ENCODE measurements around the gene ARVCF. TPM values are rescaled to one million over a fixed set of nuclear protein-coding genes. Genes with fewer than 3 reads are reported as not detected.
A peak's percentile ranks its signal among the peaks of the same experiment; 100 is the strongest.

Gene ARVCF
- 123 and 288 TPM in 2 replicates for total RNA-seq

DNA sequence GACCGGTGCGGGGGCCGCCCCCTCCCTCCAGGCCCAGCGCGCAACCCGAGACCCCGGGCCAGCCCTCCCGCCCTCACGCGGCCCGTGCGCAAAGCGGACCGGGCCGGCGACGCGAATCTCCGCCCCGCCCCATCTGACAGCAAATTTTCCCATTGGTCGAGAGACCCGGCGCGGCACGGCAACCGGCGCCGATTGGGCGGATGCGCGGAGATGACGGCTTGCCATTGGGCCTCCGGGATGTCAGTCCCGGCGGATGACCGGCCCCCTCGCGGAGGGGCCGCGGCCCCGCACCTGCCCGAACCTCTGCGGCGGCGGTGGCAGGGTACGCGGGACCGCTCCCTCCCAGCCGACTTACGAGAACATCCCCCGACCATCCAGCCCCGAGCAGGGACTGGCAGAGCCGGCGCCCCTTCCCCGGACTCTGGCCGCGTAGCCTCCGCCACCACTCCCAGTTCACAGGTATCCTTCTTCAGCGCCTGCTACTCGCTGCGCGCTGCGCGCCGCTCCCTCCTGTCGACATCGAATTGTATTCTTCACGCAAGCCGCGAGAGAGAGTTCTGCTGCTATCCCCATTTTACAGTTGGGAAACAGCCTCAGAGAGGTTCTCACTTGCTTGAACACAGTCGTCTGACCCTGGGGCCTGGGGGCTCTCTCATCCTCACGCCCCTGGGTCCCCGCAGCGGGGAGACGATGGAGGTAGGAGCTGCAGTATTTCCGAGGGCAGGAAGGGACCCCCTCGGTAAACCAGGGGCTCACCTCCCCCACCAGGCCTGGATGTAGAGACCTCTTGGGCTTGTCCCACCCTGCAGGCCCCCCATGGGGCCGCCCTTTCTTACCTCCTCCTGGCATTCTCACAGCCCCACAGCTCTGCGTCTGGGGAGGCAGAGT lies at the start of gene ARVCF:
TSS of gene ARVCF (minus strand) at position 90 of the 888 bp plus-strand sequence. CDS start 26,029 bp downstream, outside the sequence.
- DNase-seq, result peak; percentile 94

DNA sequence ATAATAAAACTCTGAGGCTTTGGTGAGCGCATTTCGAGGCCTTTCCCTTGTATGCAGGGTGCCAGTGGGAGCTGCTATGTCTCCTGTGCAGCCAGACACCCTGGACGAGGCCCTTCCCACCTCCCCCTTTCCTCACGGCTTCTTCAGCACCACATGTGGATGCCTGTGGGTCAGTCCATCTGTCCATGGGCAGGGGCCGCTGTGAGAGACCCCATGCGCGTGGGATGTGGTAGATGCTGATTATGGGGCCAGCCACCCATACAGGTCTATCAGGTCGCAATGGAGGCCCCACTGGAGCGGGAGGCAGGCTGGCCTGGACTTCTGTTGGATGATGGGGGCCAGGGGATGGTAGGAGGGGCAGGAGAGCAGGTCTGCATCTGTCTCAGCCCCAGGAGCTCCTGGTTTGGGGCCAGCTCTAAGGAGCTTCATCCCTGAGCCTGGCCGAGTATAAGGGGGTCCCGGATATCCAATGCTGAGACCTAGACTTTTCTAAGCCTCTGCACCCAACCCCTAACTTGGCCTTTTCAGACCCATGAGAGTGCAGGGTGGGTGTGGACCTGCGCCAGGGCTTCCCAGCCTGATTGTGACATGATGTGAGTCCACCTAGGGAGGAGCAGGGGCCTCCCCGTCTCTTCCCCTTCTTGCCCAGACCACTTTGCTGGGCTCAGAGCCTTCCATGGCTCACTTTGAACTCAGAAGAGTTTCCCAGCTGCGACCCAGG lies 49.4 kb upstream of the ARVCF start:
- no peak for DNase-seq

DNA sequence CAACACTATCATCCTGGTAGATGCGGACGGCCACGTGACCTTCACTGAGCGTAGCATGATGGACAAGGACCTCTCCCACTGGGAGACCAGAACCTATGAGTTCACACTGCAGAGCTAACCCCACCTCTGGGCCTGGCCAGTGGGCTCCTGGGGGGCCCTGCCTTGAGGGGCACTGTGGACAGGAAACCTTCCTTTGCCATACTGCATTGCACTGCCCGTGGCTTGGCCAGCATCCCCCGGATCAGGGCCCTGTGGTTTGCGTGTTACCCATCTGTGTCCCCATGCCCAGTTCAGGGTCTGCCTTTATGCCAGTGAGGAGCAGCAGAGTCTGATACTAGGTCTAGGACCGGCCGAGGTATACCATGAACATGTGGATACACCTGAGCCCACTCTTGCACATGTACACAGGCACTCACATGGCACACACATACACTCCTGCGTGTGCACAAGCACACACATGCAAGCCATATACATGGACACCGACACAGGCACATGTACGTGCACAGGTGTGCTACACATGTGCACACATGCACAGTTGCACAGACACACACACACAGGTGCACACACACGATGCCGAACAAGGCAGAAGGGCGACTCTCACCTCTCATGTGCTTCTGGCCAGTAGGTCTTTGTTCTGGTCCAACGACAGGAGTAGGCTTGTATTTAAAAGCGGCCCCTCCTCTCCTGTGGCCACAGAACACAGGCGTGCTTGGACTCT lies 48.1 kb upstream of the ARVCF start:
- DNase-seq, result no peak

DNA sequence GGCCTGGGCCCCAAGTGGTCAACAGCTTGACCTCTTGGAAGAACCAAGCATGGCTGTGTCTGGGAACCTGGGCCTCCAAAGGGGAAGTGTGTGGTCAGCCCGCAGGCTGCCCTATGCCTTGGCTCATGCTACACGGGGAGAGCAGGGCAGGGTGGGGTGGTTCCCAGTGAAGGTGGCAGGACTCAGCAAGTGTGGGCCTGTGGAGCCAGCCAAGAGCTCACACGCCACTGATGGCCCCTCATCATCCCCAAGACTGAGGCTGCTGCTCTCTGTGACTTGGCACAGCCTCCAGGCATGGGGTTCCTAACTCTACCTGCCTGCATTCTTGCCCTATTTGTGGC lies 47.5 kb upstream of the ARVCF start:
- DNase-seq, result no peak

DNA sequence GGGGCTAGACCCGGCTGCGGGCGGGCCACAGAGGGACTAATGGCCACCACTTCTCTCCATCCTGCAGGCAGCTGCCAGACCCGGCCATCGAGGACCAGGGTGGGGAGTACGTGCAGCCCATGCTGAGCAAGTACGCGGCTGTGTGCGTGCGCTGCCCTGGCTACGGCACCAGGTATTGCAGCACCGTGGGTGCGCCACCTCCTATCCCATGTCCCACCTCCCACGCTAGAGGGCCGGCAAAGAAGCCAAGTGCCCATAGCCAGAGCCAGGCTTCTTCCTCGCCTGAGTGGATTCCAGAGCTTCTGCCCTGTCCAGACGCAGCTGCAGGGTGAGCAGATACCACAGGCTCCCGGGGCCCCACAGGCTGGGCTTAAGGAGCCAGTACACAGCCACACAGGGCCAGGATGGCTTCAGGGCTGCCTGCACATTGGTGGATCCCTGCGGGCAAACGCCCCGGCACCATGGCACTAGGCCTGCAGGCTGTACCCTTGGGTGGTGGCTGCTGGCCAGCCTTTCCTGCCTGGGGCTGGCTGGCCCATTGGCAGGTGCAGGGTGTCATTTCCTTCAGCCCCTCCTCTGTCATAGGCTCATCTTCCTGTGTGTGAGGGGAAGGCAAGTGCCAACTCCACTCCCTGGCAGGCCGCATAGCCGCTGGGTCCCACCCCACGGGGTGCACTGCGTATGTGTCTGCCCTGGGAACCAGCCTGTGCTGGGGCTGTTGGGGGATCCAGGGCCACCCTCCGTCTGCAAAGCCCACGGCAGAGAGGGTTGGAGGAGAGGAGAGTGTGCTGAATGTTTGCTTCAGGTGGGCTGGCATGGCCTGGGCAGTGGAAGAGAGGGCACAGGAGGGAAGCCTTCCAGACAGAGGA lies 46.9 kb upstream of the ARVCF start:
- DNase-seq, result no peak

- DNase-seq, result peak; percentile 88
Observed at GRCh38 chr22:20062766-20063083, 46.1 kb upstream of the ARVCF start.

GRCh38 chr22:20062043-20062765 lies 45.6 kb upstream of the ARVCF start:
- DNase-seq, result no peak

DNA sequence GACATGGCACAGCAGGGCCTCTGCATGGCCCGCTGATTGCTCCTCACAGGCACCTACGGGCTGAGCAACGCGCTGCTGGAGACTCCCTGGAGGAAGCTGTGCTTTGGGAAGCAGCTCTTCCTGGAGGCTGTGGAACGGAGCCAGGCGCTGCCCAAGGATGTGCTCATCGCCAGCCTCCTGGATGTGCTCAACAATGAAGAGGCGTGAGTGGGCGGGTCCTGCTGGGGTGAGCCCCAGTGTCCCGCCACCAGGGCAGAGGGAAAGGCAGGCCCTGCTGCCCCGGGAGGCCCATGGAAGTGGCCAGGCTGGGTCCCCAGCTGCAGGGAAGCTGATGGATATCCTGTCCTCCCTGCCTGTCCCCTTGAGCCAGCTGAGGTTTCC lies 44.8 kb upstream of the ARVCF start:
- DNase-seq, result peak; percentile 93

GRCh38 chr22:20060700-20061480 lies 44.3 kb upstream of the ARVCF start:
- no peak for DNase-seq

GRCh38 chr22:20058989-20059770 lies 42.6 kb upstream of the ARVCF start:
- no peak for DNase-seq

GRCh38 chr22:20057596-20058268 lies 41.1 kb upstream of the ARVCF start:
- DNase-seq, result no peak

GRCh38 chr22:20056696-20057386 lies 40.2 kb upstream of the ARVCF start:
- no peak for DNase-seq

DNA sequence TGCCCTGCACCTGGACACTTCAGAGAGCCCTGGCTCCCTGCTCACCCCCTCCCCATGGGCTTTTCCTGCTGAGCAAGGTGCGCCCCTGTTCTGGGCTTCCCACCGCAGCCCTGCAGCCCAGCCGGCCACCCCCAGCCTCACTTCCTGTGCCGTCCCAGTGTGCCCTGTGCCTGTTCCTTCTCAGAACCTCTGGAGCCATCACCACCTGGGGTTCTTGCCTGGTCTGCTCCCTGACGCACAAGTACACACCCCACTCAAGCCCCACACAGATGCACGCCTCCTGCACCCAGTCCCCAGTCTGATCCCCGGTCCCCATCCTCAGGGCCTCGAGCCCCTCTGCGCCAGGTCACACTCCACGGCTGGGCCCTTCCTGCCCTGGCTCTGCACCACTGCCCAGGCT lies 39.5 kb upstream of the ARVCF start:
- no peak for DNase-seq

DNA sequence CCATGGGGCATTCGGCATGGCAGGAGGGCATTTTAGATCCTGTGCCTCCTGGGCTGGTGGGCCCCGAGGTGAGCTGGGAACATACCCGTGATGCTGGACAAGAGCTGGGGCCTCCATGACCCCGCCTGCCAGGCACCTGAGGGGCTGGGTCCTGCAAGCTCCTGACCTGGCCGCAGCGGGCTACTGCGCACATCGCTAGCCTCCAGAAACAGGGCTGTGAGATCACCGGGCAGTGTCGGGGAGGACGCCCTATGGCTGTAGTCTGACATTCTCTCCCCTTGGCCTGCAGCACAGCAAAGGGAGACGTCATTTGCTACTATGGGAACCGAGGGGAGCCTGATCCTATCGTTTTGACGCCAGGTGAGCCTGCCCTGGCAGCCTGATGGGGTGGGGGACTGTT lies 39.0 kb upstream of the ARVCF start:
- no peak for DNase-seq

GRCh38 chr22:20055144-20055543 lies 38.5 kb upstream of the ARVCF start:
- no peak for DNase-seq

- no peak for DNase-seq
Observed at GRCh38 chr22:20054485-20054884, 37.9 kb upstream of the ARVCF start.

- no peak for DNase-seq
Observed at GRCh38 chr22:20054034-20054427, 37.4 kb upstream of the ARVCF start.

- no peak for DNase-seq
Observed at GRCh38 chr22:20053407-20054033, 36.9 kb upstream of the ARVCF start.

Data from dermis blood vessel endothelial cell (primary cell).